Measurements from ENCODE around the gene CX3CR1.
"Not testable (repeated sequence)": the region's sequence is repeated elsewhere in the genome, so short reads cannot be mapped to it uniquely, and the experiment has no call there.

CX3CR1 gene

DNA sequence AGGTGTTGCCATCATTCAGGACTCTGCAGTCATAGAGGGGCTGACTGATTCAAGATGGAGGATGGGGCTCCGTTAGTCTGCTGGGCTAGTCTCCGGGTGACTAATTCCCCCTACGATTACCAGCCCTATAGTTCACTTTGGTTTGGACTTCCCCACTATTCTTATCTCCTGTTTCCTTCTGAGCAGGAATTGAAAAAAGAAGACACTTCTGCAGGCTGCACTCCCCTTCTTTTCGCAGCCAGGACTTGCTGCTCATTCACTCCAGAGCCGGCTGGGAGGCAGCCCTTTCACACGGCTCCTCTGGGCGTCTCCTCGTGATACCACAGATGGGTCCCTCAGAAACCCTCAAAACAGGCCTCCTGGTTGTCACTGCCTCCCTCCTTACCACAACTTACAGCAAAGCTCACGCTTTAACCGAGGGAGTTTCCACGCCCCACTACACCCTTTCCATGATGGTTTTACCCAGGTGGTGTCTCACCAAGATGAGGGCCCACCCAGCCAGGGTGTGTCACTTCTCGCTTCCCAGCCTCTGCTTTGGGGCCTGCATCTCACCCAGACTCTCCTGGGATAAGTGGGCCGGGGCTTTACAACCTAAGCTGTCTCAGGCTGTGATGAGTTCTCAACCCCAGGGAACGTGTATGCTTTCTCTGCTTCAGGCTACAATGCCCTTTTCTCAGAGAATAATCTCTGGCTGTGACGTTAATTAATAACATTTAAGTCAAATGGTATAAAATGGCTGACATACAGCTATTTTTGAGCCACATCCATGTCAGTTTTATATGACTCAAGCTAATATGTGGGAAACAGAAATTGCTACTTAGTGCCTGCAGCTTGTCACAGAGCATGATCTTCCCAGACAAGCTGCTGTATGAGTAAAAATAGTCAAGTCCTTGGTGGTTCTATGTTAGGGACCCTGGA, 11.9 kb downstream of the CX3CR1 start:
- peak; percentile 31 for DNase-seq (ENCODE audit: low read depth, low spot score)

DNA sequence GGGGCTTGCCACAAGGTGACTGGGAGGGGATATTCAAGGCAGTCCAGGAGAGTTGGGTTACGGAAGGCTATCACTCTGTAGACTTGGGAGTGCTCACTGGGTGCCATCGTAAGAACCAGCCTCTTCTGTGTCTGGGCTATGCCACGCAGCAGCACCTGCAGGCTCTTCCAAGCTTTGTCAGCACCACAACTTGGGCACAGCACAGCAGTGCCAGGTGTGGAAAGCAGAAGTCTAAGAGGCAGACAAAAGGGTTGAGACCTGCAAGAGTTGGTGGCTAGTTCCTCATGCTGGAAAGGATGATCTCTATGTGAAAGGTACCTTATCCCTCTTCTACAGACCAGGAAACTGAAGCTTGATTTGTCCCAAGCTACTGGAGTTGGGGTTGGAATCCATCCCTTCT, 15.8 kb downstream of the CX3CR1 start:
- no peak for DNase-seq (ENCODE audit: low read depth, low spot score)

DNA sequence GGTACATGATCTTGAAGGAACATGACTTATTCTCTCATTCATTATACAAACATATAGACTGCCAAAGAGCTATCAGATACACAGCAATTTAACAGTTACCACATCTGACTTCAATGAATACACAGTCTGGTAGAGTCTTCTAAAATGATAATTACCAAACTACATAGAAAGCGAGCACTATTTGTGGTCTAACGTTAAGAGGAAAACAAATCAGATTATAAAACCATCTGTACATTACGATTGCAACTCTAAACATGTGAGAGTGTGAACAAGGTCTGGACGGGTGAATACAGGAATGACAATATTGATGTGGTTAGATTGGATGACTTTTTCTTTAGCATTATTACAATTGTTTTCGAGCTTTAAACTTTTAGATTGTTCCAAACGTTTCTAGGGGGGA, 16.3 kb downstream of the CX3CR1 start:
- no peak for DNase-seq (ENCODE audit: low read depth, low spot score)

DNA sequence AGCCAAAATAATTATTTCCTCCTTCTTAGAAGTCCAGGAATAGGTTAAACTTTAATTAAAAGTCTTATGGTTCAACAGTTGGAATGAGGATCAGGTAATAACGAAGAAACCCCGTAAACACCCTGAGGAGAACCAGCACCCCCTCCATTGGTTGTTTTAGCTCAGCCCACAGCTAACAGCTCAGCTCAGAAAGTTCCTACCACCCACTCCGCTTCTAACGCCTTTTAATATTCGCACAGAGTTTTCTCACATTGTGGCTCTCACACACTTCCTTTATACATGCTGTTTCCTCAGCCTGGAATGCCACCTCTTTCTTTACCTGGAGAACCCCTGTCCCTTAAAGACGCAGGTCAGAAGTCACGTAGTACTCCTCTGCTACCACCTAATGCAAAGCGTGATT, 17.0 kb downstream of the CX3CR1 start:
- no peak for DNase-seq (ENCODE audit: low read depth, low spot score)

DNA sequence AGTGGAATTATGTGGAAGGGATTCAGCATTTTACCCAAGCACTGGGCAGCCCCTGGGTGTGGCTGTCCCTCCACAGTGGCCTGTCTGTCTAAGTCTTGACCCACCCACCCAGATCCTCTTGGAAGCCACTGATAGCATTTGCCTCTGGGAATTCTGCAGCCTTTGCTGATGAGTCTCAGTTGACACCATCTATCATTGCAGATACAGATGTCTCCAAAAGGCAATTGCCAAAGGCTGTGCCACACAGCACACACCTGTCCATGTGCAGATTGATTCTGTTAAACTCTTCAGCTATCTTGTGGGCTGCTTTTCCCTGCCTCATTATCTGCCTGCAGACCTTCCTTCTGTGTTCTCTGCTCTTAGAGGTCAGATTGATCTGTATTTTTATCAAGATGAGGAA, 18.1 kb downstream of the CX3CR1 start:
- no peak for DNase-seq (ENCODE audit: low read depth, low spot score)

DNA sequence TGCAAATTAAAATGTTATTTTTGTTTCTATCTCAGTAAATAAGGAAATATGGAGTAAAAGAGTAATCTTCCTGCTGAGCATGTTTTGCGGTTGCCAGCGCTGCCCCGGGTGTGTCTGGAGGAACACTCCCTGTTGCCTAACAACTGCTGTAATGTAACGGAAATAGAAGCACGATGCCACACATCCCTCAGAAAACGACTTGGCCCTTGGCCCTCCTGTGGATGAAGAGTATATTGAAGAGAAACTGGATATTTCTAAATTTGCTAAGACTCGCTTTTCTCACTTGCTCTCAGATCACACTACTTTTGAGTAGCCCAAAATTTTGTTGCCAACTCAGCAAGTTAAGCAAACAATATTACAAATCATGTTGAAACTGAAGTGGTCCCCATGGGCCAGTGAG, 18.9 kb downstream of the CX3CR1 start:
- DNase-seq (ENCODE audit: low read depth, low spot score) = no peak

DNA sequence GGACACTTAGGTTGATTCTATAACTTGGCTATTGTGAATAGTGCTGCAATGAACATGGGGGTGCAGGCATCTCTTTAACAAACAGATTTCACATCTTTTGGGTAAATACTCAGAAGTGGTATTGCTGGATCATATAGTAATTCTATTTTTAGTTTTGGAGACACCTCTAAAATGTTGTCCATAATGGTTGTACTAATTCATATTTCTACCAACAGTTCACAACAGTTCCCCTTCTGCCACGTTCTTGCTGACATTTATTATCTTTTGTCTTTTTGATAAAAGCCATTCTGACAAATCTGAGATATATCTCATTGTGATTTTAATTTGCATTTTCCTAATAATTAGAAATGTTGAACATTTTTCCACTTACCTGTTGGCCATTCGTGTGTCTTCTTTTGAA, 19.5 kb downstream of the CX3CR1 start:
- DNase-seq (ENCODE audit: low read depth, low spot score) = no peak

DNA sequence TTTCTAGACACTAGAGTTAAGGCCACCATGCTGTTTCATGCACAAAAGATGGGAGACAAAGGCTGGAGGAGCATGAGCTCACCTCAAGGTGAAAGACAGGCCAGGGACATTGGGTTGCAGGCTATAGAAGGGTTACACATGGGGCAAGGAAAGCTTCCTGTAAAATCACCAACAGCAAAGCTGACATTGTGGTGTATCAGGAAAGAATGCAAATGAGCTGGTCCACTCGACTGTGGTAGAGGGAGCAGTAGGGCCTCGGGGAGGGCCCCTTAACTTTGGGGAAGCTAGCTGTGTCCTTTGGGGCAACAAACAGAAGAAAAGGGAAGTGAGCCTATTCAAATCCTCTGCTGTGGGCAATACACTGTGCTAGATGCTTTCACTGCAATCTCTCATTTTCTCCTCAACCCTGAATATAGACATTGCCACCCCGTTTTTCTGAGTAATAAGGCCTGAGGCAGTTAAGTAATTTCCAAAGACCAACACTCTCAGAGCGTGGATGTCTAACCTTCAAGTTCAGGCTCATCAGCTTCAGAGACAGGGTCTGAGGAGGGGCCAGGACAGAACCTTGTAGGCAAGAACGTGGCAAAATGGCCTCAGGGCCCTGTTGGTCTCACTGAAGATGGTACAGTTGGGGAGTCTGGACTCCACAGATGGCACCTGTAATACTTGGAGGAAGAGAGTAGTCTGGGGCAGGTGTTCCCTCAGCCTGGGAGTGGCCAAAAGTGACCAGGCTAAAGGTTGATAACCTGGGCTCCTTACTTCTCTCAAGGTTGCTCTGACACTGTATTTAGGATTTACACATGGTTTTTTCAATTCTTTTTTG, 24.1 kb downstream of the CX3CR1 start:
- no peak for DNase-seq (ENCODE audit: low read depth, low spot score)

DNA sequence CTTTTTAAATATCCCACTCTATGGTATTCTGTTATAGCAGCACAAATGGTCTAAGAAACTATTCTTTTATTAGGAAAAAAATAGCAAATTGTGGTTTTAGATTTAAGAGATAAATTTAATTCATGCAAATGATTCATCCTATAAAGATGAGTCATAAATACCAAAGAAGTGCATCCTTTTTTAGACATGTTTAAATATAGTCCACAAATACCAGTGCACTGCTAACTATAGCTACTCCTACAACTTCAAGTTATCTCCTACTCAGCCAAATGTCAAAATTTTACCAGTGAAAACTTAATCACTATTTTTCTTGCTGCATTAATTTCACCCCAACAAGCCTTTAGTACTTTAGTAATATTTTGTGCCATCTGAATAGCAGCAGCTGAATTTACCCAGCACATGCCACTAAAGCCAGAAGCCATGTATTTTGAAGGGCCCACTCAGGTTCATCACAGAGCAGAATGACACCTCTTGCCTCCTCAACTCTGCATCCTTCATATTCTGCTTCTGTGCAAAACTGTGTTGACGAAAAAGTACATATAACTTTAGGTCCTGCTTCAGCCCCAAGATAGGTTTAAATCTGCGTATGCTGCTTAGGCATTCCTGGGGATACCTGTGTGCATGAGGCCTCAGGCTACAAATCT, 24.9 kb downstream of the CX3CR1 start:
- DNase-seq (ENCODE audit: low read depth, low spot score) = no peak

DNA sequence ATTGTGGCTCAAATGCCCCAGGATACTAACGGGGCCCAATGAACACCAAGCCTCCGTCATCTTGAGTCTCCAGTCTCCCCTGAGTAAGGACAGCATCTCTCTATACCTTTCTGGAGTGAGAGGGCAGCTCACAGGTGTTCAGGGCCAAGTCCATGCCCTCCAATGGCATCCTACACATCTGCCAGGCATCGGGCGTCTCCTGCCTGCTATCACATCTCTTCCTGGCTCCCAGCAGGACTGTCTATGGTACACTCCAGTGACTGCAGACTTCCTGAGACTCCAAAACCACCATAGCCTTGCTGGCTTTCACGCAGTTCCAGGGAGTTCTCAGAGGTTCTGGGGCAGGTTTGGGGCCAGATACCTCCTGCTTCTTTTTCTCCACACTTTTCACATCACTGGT, 28.3 kb downstream of the CX3CR1 start:
- DNase-seq (ENCODE audit: low read depth, low spot score) = no peak

DNA sequence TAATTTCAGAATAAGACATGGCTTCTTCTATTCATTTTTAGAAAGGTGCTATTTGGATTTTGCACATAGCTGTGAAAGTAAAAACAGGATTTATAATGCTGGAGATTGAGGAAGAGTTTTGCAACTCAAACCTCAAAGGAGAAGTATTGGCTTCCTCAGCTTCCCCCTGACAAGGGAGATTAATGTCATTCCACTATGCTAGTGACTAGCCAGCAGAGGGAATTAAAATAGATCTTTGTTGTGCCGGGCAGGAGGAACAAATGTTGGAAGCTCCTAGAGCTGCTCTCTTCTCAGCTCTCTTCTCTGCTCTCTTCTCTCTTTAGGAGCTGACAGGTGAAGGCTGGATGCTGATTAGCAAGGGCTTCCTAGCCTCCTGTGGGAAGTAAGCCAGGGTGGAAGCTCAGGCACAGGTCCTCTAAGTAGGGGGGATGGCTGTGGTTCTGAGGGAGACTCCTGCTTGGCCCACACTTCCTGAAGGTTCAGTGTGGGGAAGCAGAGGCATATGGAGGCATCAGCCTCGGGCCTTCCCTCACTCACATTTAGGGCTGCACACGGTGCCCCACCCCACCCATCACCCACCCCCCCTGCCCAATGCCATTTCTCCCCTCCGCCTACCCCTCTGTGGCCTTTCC, 29.6 kb downstream of the CX3CR1 start:
- DNase-seq (ENCODE audit: low read depth, low spot score) = no peak

DNA sequence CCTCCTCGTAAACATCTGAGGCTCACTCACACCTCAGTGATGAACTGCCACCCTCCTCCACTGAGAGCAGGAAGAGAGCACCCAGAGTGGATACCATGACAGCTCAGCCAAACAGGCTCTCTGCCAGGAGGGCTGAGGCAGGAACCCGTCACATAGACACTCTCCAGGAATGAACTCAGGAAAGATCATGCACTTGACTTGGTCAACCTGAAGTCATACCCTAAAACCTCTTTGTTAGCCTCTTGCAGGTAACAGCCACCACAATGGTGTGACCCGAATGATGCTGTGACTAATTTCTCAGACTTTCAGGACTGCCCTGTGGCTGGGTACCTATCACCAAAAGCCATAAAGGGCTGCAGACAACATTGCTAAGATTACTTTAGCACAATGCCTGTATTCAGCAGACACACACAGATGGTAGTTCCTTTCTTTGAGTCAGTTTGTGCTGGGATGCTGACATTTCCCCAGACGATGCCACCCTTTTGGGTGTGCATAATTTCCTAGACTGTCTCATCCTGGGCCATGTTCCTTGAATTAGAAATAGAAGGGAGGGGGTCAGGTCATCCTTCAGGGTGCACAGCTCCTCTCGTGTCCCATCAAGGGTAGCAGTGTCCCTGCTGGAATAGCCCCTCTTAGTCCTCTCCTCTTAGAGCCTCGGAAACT, 30.3 kb downstream of the CX3CR1 start:
- no peak for DNase-seq (ENCODE audit: low read depth, low spot score)

DNA sequence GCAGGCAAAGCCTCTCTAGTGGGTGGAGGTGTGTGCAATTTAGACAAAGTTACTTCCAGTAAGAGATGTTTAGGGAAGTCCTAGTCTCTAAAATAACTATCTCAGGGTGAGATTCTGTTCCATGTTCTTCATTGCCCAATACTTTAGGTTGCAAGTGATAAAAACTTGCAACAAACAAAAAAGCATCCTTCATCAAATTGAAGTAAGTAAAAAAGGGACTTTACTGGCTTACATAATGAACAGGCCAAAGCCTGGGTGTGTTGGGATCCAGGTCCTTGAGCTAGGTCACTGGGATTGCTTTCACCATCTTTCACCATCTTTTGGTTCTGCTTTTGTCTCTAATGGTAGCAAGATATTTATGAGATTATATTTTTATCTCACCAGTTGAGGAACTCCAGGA, 38.3 kb downstream of the CX3CR1 start:
- DNase-seq (ENCODE audit: low read depth, low spot score) = no peak

DNA sequence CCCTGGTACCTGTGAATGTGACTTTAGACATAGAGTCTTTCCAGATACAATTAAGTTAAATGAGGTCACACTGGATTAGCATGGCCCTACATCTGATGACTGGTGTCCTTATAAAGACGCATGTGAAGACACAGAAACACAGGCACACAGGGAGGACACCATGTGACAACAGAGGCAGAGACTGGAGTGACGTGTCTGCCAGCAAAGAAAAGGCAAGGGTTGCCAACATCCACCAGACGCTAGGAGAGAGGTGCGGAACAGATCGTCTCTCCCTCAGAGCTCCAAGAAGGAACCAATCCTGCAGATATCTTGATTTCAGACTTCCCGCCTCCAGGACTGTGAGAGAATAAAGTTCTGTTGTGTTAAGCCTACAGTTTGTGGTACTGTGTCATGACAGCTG, 42.8 kb downstream of the CX3CR1 start:
- no peak for DNase-seq (ENCODE audit: low read depth, low spot score)

DNA sequence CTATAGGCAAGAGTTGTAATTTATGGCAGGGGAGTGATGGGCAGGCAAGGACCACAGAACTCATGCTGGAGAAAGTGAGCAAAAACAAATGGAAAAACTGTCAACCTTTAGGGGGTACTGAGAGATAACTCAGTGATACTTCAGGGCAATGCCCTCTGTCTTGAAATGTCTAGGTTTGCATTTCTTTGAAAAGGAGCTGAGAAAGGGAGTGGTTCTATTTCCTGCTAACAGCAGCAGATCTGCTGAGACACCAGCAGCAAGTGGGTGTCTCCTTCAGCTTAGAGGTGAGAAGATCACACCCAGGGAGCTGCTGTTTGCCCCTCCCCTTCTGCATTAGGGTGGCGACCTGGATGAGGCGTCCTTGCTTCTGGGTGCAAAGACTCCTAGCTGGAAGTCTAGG, 45.2 kb downstream of the CX3CR1 start:
- DNase-seq (ENCODE audit: low read depth, low spot score) = no peak

DNA sequence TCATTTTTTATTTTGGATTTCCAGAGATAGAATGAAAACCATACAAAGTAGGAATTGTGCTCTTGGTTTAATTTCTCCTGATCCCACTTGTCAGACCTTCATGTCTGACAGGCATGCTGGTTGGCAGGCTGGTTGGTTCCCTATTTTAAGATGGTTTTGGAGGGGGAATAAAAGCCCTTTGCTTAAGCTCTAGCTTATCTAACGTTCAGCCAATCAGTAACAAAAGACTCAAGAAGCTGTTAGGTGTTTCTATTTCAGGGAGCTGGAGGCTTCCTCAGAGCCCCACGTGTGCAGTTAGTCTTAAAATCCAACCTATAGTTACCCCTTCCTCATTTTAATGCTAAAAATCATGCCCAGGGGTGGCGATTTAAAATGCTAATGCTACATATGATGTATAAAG, 47.0 kb downstream of the CX3CR1 start:
- DNase-seq (ENCODE audit: low read depth, low spot score) = no peak

DNA sequence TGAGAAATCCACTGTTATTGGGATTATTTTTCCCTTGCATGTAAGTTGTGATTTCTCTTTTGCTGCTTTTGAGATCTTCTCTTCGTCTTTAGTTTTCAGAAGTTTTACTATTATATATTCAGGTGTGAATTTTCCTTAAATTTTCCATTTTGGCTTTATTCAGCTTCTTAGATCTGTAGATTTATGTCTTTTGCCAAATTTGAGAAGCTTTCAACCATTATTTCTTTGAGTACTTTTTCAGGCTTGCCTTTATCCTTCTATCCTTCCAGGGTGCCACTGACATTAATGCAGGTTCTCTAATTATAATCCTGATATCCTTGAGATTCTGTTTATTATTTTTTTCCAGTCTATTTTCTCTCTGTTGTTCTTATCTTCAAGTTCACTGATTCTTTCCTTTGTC, 49.4 kb downstream of the CX3CR1 start:
- no peak for DNase-seq (ENCODE audit: low read depth, low spot score)

DNA sequence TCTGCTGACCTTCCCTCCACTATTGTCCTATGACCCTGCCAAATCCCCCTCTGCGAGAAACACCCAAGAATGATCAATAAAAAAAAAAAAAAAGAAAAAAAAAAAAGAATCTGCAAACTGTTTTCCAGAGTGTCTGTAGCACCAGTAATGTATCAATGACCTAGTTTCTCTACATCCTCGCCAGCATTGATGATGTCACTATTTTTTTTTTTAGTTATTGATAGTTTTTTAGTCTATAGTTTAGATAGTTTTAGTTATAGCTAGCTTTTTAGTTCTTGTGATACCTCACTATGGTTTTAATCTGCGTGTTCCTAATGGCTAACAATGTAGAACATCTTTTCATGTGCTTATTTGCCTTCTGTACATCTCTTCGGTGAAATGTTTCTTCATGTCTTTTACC, 51.3 kb downstream of the CX3CR1 start:
- no peak for DNase-seq (ENCODE audit: low read depth, low spot score)

DNA sequence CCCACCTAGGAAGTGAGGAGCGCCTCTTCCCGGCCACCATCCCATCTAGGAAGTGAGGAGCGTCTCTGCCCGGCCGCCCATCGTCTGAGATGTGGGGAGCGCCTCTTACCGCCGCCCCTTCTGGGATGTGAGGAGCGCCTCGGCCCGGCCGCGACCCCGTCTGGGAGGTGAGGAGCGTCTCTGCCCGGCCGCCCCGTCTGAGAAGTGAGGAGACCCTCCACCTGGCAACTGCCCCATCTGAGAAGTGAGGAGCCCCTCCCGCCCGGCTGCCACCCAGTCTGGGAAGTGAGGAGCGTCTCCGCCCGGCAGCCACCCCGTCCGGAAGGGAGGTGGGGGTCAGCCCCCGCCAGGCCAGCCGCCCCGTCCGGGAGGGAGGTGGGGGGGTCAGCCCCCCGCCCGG, 52.2 kb downstream of the CX3CR1 start:
- DNase-seq (ENCODE audit: low read depth, low spot score) = not testable (repeated sequence)

DNA sequence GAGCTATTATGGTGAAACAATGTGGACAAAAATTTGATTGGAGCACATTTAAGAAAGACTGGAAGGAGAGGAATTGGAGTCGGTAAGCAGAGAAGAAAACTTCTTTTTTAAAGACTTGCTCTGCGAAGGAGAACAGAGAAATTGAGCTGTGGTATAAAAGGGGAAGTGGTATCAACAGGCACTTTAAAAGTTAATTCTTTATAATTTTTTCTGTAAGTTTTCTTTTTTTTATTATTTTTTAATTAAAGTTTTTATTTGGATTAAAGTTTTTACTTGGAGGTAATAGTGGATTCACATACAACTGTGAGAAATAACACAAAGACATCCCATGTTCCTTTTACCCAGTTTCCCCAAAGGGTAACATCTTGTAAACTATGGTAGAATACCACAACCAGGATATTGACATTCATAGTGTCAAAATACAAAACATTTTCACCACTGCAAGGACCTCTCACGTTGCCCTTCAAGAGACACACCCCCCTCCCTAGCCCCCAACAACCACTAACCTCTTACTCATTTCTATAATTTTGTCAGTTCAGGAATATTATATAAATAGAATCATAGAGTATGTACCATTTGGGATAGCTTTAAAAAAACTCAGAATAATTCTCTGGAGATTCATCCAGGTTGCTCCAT, 53.6 kb downstream of the CX3CR1 start:
- DNase-seq (ENCODE audit: low read depth, low spot score) = no peak

DNA sequence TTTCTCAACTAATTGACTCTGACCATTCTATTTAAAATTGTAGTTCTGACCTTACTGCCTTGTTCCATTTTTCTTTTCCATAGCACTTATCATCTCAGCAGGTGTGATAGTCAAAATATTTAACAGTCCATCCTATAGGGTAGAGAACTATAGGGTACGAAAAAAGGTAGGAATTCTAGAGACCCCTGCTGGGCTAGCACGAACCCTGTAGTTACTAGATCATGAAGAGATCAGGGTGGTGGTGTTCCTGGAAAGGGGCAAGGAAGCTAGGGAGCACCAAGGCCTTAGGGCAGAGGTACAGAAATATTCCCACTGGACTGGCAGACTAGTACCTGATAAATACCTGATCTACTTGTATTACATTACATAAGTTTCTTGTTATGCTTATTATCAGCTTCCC, 55.5 kb downstream of the CX3CR1 start:
- DNase-seq (ENCODE audit: low read depth, low spot score) = no peak

Measured in activated CD4-positive, CD25-positive, alpha-beta regulatory T cell treated with anti-CD3 and anti-CD28 coated beads, Interleukin-2, amount 50 U/mL, for 16 hours (primary cell).